ENCODE data around the gene AJAP1.

DNA sequence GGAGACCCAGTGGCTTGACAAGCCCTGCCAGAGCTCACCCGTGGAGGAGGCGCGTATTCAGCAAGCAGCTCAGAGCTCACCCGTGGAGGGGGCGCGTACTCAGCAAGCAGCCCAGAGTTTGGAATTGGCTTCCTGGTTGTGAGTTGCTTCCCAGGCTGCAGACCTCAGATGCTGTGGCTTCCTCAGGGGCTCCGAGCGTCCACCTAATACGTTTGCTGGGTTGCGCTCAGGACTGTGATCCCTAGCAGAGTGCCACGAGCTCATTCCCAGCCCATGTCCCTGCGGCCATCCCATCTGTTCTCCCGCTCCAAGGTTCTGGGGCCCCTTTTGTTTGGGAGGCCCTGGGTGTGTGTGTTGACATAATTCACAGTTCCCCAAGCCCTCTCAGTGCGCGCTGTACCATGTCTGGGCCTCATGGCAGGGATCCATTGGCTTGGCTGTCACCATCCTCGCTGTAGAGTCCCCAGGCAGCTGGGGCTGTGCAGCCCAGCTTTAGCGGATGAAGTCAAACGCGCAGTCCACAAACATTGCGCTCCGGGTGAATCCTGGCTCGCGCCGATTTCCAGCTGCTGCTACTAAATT is 3.6 kb downstream of the AJAP1 start:
- no peak for TF ChIP-seq POLR2AphosphoS5 (IDR thresholded peaks at IDR 0.05)
- TF ChIP-seq, protein P1, sequence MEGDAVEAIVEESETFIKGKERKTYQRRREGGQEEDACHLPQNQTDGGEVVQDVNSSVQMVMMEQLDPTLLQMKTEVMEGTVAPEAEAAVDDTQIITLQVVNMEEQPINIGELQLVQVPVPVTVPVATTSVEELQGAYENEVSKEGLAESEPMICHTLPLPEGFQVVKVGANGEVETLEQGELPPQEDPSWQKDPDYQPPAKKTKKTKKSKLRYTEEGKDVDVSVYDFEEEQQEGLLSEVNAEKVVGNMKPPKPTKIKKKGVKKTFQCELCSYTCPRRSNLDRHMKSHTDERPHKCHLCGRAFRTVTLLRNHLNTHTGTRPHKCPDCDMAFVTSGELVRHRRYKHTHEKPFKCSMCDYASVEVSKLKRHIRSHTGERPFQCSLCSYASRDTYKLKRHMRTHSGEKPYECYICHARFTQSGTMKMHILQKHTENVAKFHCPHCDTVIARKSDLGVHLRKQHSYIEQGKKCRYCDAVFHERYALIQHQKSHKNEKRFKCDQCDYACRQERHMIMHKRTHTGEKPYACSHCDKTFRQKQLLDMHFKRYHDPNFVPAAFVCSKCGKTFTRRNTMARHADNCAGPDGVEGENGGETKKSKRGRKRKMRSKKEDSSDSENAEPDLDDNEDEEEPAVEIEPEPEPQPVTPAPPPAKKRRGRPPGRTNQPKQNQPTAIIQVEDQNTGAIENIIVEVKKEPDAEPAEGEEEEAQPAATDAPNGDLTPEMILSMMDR (IDR thresholded peaks at IDR 0.05): no peak
- TF ChIP-seq POLR2A (IDR thresholded peaks at IDR 0.05): no peak
